ENCODE data around the gene ITPRID2. TPM values are rescaled to one million over a fixed set of nuclear protein-coding genes. Genes with fewer than 3 reads are reported as not detected.

ITPRID2 gene
- total and polyA plus RNA-seq, 4 donors: 59.5 to 167 (median 112) TPM

- Histone ChIP-seq H3K9me3 (ENCODE audit: control insufficient read depth in 4 of 4, insufficient read depth in 3 of 4, low read length in 3 of 4) (no peaks in the 10 kb centered on the region), H3K36me3 (ENCODE audit: control insufficient read depth in 4 of 4, insufficient read depth in 4 of 4, low read length in 4 of 4) (peaks cover 27 to 45% (median 35%) of the 10 kb centered on the region in 4 donors), H3K4me3 (no peak overlapping the region), H3K9ac (ENCODE audit: insufficient read depth in 1 of 2, low read length in 2 of 2) (no peak overlapping the region), H3K27me3 (ENCODE audit: control insufficient read depth in 3 of 3, insufficient read depth in 3 of 3, low read length in 2 of 3) (no peaks in the 10 kb centered on the region), H3K27ac (ENCODE audit: low read depth in 1 of 2, low read length in 1 of 2) (no peak overlapping the region), H3K4me1 (ENCODE audit: control insufficient read depth in 5 of 5, insufficient read depth in 5 of 5, low read length in 5 of 5) (no peaks in the 10 kb centered on the region)
- DNase-seq (no peak), ATAC-seq (ENCODE audit: insufficient read depth, low FRiP score) (no peak)
- WGBS, 2 donors: 89 to 92% methylated on average over 5 of the region's 5 CpGs
- no peak for TF ChIP-seq CTCF (IDR thresholded peaks at IDR 0.05; ENCODE audit: control extremely low read depth, extremely low read depth)
These were observed 25.5 kb downstream of the ITPRID2 start for GRCh38 chr2:181916726-181917718.

GRCh38 chr2:181918188-181918587, 26.7 kb downstream of the ITPRID2 start:
- no peak for TF ChIP-seq CTCF (IDR thresholded peaks at IDR 0.05; ENCODE audit: control extremely low read depth, extremely low read depth)
- no peak for DNase-seq
- H3K27me3 ChIP-seq (ENCODE audit: control insufficient read depth in 3 of 3, insufficient read depth in 3 of 3, low read length in 2 of 3): no peaks in the 10 kb centered on the region
- peaks cover 29 to 47% (median 39%) of the 10 kb centered on the region in 4 donors for H3K36me3 ChIP-seq (ENCODE audit: control insufficient read depth in 4 of 4, insufficient read depth in 4 of 4, low read length in 4 of 4)
- no peak overlapping the region for H3K9ac ChIP-seq (ENCODE audit: insufficient read depth in 1 of 2, low read length in 2 of 2)
- H3K4me3 ChIP-seq: no peak overlapping the region
- no peak for ATAC-seq (ENCODE audit: insufficient read depth, low FRiP score)
- no peak overlapping the region for H3K27ac ChIP-seq (ENCODE audit: low read depth in 1 of 2, low read length in 1 of 2)
- no peaks in the 10 kb centered on the region for H3K9me3 ChIP-seq (ENCODE audit: control insufficient read depth in 4 of 4, insufficient read depth in 3 of 4, low read length in 3 of 4)
- H3K4me1 ChIP-seq (ENCODE audit: control insufficient read depth in 5 of 5, insufficient read depth in 5 of 5, low read length in 5 of 5): no peaks in the 10 kb centered on the region
- 87 to 88% methylated on average over 5 of the region's 5 CpGs for WGBS, 2 donors

GRCh38 chr2:181923121-181923520, 31.6 kb downstream of the ITPRID2 start:
- Histone ChIP-seq H3K27me3 (ENCODE audit: control insufficient read depth in 3 of 3, insufficient read depth in 3 of 3, low read length in 2 of 3) (no peaks in the 10 kb centered on the region), H3K9ac (ENCODE audit: insufficient read depth in 1 of 2, low read length in 2 of 2) (no peak overlapping the region), H3K4me1 (ENCODE audit: control insufficient read depth in 5 of 5, insufficient read depth in 5 of 5, low read length in 5 of 5) (no peaks in the 10 kb centered on the region), H3K36me3 (ENCODE audit: control insufficient read depth in 4 of 4, insufficient read depth in 4 of 4, low read length in 4 of 4) (peaks cover 12 to 30% (median 26%) of the 10 kb centered on the region in 4 donors), H3K4me3 (no peak overlapping the region), H3K27ac (ENCODE audit: low read depth in 1 of 2, low read length in 1 of 2) (no peak overlapping the region), H3K9me3 (ENCODE audit: control insufficient read depth in 4 of 4, insufficient read depth in 3 of 4, low read length in 3 of 4) (no peaks in the 10 kb centered on the region)
- ATAC-seq (ENCODE audit: insufficient read depth, low FRiP score) (no peak), DNase-seq (no peak)
- no peak for TF ChIP-seq CTCF (IDR thresholded peaks at IDR 0.05; ENCODE audit: control extremely low read depth, extremely low read depth)
- 90 to 95% methylated on average over 1 of the region's 1 CpG for WGBS, 2 donors

Measured in lung (tissue), 12 donors.